Right kidney (tissue), 1 donor: ENCODE data around the gene ANKS1B.
"Not testable (repeated sequence)": the region's sequence is repeated elsewhere in the genome, so short reads cannot be mapped to it uniquely, and the experiment has no call there.

ENCODE experiments used
- DNase-seq: peaks from one replicate; pipeline ENCODE4 v3.0.0-alpha.2; 2016

The ANKS1B gene

DNA sequence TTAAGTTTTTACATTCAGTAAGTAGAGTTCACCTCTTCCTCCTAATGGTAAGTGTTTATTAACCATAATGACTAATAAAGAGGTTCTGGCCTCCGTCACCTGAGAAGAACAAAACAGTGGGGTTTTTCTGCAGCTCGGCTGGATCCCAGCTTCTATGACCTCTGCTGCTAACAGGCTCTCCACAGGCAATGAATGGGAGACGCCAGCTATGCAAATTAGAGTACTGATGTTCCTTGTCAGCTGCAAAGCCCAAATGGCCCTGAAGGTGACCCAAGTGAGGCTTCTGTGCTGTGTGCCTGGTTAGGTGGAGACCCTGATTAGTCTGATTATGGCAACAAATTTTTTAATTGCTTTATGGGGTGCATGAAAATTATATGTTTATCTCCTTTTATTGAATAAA lies 1121.6 kb downstream of the ANKS1B start:
- no peak for DNase-seq

DNA sequence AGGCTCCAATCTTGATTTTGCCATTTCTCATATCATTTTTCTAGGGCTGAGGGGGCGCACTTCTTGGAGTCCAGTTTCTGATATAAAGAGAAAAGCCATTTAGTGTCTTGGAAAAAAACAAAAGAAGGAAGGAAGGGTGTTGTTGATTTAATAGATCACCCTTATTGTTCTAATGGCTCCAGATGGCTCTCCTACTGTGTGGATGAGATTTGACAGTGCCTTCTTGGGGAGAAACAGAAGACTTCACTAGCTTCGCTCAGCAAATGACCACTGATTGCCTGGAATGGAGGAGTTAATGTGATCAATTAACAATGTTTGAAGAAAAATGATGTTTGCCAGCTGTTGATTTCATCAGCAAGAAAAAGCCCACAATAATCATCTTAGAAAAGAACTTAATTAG lies 1123.5 kb downstream of the ANKS1B start:
- no peak for DNase-seq

DNA sequence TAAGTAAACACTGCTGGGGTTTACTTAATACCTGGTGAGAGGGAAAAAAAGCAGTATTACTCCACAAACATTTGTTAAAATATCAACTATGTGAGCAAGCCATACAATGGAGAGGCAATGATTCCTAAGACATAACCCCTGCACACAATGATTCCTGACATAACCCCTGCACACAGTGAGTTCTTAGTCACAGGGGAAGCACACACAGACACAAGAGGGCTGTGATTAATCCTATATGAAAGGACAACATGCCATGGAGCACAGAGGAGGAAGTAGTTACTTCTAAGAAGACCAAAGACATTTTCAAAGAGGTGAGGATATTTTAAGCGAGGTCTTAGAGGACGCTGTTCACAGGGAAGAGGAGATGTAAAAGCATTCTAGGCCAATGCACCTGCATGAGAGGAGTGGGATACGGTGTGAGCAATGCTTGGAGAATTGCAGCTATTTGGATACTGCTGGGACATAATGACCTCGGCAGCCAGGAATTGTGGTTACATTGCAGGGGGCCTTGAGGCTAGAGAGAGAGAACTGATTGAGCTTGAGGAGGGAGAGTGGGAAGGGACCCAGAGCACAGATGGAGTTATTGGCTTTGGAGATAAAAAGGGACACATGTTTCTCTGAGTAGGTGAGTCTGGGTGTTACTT lies 1127.7 kb downstream of the ANKS1B start:
- DNase-seq = no peak

DNA sequence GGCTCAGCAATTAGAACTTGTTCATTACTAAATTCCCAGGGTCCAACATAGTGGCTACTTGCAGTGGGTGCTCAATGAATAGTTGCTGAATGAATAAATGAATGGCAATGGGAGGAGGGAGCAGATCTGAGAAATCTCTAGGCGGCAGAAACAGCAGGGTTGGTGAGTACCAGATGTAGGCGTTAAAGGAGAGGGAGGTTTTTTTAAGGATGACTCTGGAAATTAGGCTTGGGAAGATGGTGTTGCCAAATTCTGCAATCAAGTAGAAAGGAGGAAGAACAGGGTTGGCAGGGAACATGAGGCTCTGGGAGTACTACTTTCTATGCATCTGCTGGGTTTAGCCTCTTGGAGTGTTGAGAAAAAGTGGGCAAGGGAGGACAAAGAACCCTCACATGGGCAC lies 1132.6 kb downstream of the ANKS1B start:
- DNase-seq = no peak

DNA sequence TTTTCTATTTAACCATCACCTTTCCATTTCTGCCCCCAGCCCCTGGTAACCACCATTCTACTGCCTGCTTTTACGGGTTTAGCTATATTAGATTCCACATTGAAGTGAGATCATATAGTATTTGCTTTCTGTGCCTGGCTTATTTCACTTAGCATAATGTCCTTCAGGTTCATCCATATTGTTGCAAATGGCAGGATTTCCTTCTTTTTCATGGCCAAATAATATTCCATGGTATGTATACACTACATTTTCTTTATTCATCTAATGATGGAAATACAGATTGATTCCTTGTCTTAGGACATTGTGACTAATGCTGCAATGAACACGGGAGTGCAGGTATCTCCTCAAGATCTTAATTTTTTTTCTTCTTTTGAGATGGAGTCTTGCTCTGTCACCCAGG lies 1137.5 kb downstream of the ANKS1B start:
- no peak for DNase-seq

DNA sequence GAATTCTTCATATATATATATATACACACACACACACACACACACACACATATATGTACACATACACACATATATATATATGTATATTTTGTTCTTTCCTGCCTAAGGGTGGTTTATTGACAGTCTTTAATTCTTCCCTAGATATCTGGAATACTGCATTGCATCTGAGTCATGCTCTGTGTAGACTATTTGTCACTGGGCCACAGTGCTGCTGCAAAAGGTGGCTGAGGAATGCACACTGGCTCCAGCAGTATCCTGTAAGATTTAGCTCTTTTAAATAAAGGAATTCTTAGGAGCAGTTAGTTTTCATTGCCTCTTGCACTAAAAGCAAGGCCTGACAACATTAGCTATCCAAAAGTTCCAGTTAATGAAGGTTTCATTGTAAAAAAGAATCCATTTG lies 1138.8 kb downstream of the ANKS1B start:
- no peak for DNase-seq

DNA sequence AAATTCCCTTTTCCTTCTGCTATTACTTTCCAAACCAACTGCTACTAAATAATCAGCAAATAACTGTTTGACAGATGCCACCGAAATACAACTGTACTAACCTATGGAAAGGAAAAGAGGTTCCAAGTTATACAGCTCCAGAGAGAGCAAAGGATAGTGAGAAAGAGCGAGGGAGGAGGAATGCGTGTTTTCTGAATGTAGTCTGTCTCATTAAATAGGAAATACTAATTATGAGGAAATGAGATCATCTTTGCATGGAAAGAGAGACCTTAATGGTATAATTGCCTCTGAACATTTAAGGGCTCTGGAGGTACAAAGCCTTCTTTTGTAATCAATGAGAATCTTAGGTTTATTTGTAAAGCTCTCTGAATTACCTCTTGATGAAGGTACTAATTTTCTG lies 1144.4 kb downstream of the ANKS1B start:
- no peak for DNase-seq

DNA sequence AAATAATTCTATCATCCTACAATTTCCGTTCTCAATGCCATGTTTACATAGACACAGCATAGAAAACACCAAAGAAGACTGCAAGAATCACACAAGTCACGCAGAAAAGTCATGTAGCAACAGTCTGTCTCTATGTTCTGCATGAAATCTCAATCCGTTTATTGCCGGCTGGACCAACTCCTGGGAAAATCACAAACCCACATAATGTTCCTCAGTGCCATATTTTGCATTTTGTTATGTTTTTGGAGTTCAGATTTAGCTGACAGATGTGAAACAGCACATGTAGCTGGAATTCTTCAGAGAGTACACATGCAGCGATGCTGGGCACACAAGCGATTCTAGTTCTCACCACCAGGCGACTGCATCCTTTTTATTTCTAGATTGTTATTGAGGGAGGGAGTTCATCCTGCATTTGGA lies 1146.5 kb downstream of the ANKS1B start:
- DNase-seq = no peak

DNA sequence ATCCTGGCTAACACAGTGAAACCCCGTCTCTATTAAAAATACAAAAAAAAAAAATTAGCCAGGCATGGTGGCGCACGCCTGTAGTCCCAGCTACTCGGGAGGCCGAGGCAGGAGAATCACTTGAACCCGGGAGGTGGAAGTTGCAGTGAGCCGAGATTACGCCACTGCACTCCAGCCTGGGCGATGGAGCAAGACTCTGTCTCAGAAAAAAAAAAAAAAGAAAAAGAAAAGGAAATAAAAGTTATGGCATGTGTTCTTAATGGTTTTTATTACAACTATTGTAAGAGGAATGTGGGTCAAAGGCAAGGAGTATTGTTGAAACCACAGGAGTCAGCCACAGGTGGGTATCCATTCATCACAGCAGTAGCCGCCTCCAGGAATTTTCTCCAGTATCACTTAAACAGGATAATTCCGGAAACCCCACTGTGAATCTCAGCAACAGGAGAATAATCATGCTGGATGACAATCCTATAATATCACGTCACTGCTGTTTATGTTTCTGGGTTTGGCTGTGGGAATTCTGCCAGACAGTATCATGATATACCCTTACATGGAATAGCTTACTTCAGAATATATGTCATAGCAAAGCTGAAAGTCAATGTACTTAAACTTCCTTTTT lies 1147.5 kb downstream of the ANKS1B start:
- DNase-seq = not testable (repeated sequence)

DNA sequence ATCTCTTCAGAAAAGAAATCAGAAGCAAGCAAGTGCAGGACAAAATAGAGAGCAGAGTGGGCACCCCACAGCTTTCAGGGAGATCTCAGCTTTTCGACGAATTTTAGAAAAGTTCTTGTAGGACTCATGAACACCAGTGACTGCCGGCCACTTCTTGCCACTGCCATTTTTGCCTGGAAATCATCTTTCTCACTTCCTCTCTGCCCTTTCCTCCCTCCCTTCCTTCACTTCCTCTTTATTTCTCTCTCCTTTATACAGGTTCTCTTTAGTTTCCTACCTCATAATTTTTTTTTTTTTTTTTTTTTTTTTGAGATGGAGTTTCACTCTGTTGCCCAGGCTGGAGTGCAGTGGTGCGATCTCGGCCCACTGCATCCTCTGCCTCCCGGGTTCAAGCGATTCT lies 1154.1 kb downstream of the ANKS1B start:
- DNase-seq = no peak

DNA sequence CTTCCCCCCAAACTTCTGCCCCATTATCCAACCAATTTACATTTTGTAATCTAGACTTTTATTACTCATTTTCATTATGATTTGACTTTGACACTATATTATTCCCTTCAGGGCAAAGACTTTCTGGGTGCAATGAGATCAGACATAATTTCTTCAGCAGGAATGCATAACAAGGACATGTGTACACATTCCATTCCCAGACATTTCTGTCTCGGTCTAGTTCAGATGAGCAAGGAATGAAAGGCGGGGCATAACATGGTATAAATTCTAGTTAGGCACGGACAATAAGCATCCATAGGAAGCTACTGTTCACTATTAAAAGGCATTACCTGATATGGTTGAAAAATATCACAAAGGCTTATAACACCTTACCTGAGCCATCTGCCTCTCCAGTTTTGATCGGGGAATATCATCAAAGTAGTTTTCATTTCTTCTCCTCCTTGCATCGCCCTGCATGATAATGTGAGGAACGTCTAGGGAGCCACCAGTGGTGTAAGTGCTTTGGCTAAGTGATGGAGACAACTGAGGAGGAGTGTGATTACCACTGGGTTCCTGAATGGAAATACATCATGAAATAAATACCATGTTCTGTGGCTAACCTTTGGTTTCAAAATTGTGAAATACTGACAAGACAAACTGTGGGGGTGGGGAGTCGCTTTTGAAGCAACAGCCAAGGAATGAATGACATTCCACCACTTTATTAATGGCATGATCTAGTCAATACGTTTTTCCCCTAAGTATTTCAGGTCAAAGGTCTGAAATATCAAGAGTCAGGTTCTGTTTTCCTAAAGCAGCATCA lies 1155.7 kb downstream of the ANKS1B start:
- DNase-seq = no peak

DNA sequence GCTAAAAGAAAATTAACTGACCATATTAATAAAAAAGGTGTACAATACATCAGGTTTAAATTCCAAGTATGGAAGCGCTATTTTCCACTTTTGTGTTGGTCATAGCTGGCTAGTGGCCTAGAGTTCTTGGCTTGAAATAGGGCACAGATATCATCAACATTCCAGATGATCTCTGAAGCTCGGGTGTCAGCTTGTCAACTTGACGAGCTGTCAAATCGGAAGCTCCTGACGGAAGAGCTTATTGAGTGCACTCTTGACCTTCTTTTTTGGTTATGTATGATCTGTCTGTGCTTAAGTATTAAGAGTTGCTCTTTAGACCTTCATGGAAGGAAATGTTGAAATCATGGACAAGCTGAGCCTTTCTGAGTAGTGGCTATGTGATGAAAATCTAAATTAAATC lies 1161.7 kb downstream of the ANKS1B start:
- DNase-seq = no peak

DNA sequence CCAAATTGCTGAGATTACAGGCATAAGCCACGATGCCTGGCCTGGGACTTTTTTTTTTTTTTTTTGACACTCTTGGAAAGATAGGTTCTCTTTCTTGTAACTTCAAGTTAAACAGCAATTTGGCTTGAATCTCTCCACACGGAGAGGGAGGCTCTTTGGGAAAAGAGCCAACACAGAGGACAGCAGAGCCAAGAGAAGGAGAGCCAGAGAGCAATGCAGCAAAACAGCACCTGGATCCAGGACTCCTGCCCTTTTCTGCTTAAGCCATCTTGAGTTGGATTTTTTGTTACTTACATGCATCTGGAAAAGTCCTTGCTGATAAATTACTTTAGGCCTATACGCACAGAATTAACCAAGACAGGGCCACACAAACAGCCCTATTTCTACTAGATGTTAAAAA lies 1162.9 kb downstream of the ANKS1B start:
- no peak for DNase-seq

DNA sequence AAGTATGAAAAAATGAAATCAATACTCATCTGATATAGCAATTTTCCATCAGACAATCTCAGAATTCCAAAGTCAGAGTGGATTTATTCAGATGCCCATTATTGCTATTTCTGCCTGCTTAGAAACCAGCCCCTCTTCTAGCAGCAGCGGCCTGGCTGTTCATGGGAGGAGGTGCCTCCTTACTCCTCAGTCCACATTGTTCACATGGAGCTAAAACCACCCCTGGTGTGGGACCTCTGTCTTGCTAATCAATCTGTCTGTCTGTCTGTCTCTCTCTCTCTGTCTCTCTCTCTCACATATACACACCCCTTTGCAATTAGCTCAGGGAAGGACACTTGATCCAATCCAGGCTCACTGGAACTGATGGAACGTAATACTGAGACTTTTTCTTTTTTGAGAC lies 1163.5 kb downstream of the ANKS1B start:
- DNase-seq = no peak

DNA sequence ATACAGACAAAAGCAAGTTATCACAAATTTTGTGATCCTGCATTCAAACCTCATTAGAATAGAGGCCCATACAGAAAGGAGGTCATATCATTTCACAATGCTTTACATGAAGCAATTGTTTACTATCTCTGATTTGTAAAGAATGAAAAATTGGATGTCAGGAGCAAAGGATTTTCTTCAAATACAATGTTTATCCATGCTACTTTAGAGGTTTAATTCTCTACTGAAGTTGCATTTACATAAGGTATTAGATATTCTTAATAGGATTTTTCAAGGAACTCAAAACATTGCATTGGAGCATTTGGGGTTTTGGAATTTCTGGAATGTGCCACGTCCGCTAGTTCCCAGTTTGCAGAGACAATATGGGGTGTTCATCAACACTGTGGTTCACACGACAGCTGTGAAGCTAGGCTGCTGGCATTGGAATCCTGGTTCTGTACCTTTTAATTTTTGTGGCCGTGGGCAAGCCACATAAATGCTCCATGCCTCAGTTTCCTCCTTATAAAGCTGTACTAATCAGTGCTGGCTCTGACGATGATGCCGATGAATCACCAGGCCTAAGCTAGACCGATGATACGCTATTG lies 1164.8 kb downstream of the ANKS1B start:
- no peak for DNase-seq

DNA sequence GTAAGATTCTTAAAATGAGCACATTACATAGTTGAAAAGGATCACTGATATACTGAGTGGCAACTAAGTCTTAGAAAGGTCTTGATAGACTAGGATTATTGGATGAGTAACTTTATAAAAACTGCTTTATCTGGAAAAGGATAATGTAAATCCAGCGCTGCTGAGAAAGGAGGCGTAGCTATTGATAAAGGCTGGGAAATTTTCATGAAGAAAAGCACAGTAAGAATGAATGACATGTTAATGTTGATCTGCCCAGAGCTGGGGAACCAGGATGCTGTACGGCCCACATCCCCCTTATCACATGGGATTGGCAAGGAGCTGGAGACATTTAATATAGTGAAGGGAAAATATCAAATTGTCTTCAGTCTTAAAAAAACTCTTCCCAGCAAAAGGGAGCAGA lies 1165.7 kb downstream of the ANKS1B start:
- no peak for DNase-seq

DNA sequence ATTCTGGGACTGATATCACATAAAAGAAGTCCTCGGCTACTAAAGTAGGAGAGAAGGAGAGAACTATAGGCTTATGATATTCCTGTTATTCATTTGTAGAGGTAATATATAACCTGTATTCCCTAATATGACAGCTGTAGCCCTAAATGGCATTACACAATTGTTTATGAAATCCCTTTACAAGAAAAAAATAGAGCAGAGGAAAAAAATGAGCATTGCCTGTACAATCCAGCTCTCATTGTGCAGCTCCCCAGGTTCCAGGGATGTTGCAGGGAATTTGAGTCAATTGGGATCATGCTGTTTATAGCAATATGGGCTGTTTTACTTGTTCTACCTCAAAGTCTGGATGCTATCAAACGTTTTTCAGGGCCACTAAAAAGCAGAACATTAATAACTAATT lies 1166.5 kb downstream of the ANKS1B start:
- no peak for DNase-seq

DNA sequence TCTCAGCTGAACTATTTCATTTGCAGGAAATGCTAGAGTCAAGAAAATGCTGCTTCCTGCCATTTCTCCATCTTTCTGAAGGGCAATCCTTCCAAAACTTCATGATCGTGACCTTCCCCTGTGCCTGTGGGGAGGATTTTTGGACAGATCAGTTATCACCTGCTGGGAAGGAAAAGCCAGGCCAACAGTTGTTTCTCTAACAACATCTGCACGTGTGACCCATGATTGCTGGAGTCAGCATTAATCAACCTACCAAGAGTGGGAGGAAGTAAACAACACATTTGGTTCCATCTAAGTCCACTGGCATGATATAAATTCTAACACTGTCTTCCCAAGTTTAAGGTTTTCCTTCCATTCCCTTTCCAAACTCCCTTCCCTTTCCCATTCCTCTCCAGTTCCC lies 1167.0 kb downstream of the ANKS1B start:
- DNase-seq = no peak

DNA sequence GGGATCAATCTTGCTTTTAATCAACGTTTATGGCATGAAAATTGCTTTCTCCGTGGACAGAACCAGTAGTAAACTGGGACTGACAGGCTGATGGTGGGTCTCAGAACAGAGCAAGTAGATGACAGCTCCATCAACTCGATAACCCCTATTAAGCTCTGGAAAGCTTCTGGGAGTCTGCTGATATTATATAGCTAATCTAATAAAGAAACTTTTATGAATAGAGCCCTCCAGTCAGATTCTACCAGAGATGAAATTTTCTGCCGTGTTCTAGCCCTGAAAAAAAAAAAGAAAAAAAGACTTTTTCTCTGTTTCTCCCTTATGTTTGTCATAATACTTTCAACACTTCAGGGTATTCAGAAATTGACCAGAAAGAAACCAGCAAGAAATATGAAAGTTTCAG lies 1168.0 kb downstream of the ANKS1B start:
- DNase-seq = no peak

DNA sequence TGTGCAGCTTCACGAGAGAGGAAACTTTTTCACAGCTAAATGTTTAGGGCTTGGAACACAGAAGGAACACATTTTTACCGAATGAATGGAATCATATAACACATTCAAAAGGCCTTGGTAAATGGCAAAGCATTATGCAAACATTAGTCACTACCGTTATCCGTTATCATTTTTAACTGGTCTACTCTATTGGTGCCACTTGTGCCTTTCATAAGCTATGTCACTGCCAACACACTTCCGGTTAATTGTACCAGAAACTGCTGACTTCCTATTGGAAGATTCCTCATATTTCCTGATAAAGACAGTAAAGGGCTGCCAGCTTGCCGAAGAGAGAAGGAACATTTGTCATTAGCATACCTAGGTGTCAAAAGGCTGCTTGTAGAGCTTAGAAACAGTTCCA lies 1170.5 kb downstream of the ANKS1B start:
- no peak for DNase-seq

DNA sequence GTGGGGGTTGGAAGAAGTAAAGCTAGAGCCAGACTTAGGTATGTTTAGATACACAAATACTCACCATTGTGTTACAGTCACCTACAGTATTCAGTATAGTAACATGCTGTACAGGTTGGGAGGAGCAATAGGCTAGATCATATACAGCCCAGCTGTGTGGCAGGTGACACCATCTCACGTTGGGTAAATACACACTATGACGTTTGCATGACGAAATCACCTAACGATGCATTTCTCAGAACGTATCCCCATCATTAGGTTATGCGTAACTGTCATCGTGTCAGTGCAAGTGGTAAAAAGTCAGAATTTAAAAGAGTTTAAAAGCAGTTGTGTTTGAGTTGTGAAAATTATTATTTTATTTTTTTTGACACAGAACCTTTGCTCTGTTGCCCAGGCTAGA lies 1172.5 kb downstream of the ANKS1B start:
- DNase-seq = no peak

DNA sequence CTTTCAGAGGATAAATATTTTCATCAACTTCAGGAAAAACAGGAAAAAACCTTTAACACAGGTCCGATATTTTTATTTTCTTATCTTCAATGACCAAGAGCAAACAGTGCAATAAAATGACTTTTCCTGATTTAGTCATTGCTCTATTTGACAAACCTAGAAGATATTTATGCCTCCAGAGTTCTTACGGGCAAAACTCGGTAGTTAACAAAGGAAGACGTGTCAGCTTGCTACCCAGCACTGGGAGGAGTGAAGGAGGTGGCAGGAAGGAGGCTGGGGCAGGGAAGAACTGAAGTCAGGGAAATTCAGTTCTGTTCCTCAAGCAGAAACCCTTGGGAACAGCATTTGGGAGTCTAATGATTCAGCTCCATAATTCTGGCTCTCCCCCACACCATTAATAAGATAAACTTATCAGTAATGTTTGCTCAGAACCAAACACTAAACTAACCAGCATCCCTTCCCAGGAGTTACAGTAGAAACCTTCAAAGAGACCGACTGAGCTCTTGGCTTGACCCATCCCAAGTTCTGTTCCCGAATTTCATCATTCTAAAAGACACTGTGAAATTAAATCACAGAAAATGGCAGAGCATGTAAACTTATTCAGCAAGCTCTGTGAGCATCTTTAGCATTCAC lies 1176.4 kb downstream of the ANKS1B start:
- DNase-seq = no peak

DNA sequence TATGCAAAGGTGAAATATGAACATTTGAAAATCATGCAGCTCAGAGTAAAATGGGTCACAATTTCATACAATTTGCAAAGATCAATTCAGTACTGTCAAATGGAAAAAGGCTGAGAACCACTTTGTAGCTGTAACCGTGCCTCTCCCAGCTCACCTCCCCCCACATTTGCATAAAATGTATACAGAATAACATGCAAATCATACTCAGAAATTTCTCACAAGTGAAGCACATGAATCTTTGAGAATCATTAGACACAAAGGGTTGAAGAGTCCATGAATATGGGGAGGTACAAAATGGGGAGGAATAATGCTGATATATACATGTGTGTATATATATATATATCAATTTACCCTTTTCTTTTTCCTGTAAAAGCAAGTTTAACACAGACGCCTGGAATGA lies 1177.5 kb downstream of the ANKS1B start:
- DNase-seq = no peak
